Articular chondrocyte of knee joint (primary cell): ENCODE data around the gene TBC1D19. TPM values are rescaled to one million over a fixed set of nuclear protein-coding genes. Genes with fewer than 3 reads are reported as not detected.

Source experiments
- small RNA-seq: library from RNA; depleted of rRNA; stranded (forward); fragments of <200 nt; gene quantifications from one replicate; pipeline ENCODE3, GENCODE V24; 2012
- total RNA-seq: library from RNA; depleted of rRNA; stranded (reverse); fragments of >200 nt; gene quantifications from 2 replicates; pipeline ENCODE4 v1.2.3, GENCODE V29; 2012

The TBC1D19 gene
- total RNA-seq: 43.6 and 81.4 TPM in 2 replicates

DNA sequence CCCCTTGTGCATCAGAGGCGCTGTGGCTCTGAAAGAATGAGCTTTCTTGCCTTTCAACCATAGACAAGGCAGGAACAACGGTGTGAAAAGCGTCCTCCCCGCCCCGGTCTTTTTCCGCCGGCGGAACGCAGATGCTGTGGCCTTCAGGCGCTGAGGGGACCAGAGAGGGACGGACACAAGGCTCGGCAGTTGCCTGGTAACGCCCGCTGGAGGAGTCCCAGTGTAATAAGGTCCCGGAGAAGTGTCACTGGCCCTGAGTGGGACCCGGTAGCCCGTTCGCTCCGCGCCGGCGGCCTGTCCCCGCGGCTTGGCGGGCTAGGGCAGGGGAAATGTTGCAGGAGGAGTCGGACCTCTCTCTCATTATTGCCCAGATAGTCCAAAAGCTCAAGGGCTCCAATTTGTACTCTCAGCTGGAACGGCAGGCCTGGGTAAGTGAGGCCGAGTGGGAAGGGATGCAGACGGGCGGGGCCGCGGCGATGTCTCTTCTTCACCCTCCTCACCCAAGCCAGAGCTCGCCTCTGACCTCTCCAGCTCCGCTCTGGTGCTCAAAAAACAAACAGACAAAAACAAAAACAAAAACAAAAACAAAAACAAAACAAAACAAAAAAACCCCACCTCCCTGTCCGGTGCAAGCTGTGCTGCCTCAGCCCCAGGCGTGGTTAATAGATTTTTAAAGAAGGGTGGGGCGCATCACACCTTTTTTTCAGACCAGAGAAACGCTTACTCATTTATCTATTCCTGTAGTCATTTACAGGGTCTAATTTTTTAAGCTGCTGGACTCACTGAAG is at the start of gene TBC1D19:
Gene TBC1D19, plus strand, starts transcription at position 220 of the 788 bp plus-strand sequence. Its CDS starts 110 bp downstream, at position 330.

Small RNAs within 50 kb of the gene (small RNA-seq; reads per million reads assigned to genes)
- gene RF00284: not detected

Other genes with a start within 250 kb of the TBC1D19 start
- gene CCKAR, start 93.6 kb upstream of the TBC1D19 start, total RNA-seq: 0.91 and 14.8 TPM in 2 replicates